K562 (cell line): ENCODE data around the gene RERE. TPM values are rescaled to one million over a fixed set of nuclear protein-coding genes. Genes with fewer than 3 reads are reported as not detected.

Source experiments
- ILF3 ChIP-seq: fragments of 450-650 bp; IDR thresholded peaks from 2 replicates; pipeline ENCODE4 v1.6.1; 2018; ENCODE audit warnings: antibody characterized with exemption, mild to moderate bottlenecking, moderate library complexity, borderline replicate concordance
- LEF1 ChIP-seq: fragments of 450-650 bp; IDR thresholded peaks from 2 replicates; pipeline ENCODE4 v1.6.1; 2016; ENCODE audit warnings: mild to moderate bottlenecking
- SP2 ChIP-seq: IDR thresholded peaks from 2 replicates; pipeline ENCODE4 v1.6.1; 2011; ENCODE audit warnings: mild to moderate bottlenecking, low read depth, low read length, moderate library complexity; ENCODE audit not compliant: poor library complexity, severe bottlenecking; ENCODE audit errors: extremely low read depth
- SRSF3 ChIP-seq: fragments of 200-400 bp; formaldehyde crosslinking; IDR thresholded peaks from 2 replicates; pipeline ENCODE4 v1.6.1; 2016; ENCODE audit warnings: mild to moderate bottlenecking, low read length, moderate library complexity; ENCODE audit not compliant: insufficient read depth
- THAP12 ChIP-seq: fragments of 250-450 bp; sonication (Bioruptor Pico); IDR thresholded peaks from 2 replicates; pipeline ENCODE4 v1.9.0; 2021; ENCODE audit warnings: mild to moderate bottlenecking, inconsistent platforms
- polyA plus RNA-seq, 8 experiments: library from polyadenylated mRNA; depleted of rRNA in 4 of 8; stranded (reverse) in 5 of 8; unstranded in 3 of 8; fragments of >200 nt; fragmentation: Nextera tagmentation in 2 of 8; fragmentation: Illumina TruSeq in 1 of 8; extraction: Ambion mirVana in 2 of 8; extraction: Trizol in 1 of 8; gene quantifications; 2 replicates each; pipeline versions ENCODE4 v1.2.1 to v1.2.3, GENCODE V29; 2011 to 2014; ENCODE audit warnings: inconsistent platforms in 1 of 8, missing spikeins in 1 of 8
- total RNA-seq, 7 experiments: library from RNA; depleted of rRNA in 6 of 7; stranded (reverse); fragments of >200 nt in 6 of 7; fragmentation: Illumina TruSeq in 2 of 7; extraction: Trizol in 2 of 7; gene quantifications; 2 replicates each; pipeline versions ENCODE4 v1.2.1 to v1.2.3, GENCODE V29; 2011 to 2021; ENCODE audit warnings: low replicate concordance in 1 of 7
- TF ChIP-seq, protein P1 (sequence below): IDR thresholded peaks from 2 replicates; pipeline ENCODE4 v1.6.1; 2014; ENCODE audit warnings: antibody characterized with exemption
- TF ChIP-seq, protein P2 (sequence below), 2 experiments: fragments of 450-650 bp; formaldehyde crosslinking in 1 of 2; IDR thresholded peaks; 2 replicates each; pipeline versions ENCODE4 v1.4.0 to v1.6.1; 2014 to 2020; ENCODE audit warnings: mild to moderate bottlenecking in 2 of 2, borderline replicate concordance in 1 of 2, low read depth in 1 of 2

The RERE gene
- total and polyA plus RNA-seq, 9 of the 15 experiments (the other 6 are each of a cell fraction or from before 2014, with no cell fraction given) = 3.0 to 51.5 (median 13.4) TPM

DNA sequence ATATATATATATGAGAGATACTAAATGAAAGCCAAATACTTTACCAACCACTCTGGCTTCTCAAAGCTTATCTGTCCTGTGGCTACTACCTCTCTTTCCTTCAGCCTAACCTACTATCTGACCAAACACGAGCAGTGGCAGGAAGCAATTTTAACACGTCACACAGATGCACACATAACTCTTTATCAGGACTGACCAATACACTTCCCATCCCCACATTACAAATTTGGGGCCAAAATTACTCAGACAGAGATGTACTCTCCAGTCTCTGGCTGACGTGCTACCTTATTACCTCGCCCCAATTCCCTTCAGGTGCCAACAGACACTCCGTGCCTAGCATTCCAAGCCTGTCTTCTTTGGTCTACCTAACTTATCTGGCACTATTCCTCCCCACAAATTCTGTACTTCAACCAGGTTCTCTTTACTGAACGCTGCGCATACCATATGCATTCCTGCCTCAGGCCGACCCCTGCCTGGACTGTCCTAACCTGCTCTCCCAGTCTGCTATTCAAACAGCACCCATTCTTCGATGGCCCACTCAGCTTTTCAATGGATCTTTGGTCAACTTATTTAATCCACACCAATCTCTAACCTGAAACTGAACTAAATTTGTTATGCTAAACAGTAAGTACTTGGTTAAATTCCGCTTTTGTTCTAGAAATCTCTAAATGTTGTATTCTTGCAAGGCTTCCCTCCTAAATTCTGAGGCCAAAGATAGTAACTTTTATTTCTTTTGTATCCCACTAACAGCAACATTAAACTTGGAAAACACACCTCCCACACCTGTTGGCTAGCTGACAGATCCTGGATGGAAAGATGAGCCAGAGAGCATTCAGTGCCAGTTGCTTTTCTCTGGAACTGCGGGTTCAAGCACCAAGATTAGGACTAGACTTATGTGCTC lies 27.9 kb downstream of the RERE start (continued):
- TF ChIP-seq, protein P1, sequence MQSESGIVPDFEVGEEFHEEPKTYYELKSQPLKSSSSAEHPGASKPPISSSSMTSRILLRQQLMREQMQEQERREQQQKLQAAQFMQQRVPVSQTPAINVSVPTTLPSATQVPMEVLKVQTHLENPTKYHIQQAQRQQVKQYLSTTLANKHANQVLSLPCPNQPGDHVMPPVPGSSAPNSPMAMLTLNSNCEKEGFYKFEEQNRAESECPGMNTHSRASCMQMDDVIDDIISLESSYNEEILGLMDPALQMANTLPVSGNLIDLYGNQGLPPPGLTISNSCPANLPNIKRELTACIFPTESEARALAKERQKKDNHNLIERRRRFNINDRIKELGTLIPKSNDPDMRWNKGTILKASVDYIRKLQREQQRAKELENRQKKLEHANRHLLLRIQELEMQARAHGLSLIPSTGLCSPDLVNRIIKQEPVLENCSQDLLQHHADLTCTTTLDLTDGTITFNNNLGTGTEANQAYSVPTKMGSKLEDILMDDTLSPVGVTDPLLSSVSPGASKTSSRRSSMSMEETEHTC = no peak
- TF ChIP-seq SRSF3 (no peak), LEF1 (peak; percentile 94), SP2 (no peak), THAP12 (CRISPR knock-in tag) (no peak), ILF3 (no peak)
- TF ChIP-seq, protein P2, sequence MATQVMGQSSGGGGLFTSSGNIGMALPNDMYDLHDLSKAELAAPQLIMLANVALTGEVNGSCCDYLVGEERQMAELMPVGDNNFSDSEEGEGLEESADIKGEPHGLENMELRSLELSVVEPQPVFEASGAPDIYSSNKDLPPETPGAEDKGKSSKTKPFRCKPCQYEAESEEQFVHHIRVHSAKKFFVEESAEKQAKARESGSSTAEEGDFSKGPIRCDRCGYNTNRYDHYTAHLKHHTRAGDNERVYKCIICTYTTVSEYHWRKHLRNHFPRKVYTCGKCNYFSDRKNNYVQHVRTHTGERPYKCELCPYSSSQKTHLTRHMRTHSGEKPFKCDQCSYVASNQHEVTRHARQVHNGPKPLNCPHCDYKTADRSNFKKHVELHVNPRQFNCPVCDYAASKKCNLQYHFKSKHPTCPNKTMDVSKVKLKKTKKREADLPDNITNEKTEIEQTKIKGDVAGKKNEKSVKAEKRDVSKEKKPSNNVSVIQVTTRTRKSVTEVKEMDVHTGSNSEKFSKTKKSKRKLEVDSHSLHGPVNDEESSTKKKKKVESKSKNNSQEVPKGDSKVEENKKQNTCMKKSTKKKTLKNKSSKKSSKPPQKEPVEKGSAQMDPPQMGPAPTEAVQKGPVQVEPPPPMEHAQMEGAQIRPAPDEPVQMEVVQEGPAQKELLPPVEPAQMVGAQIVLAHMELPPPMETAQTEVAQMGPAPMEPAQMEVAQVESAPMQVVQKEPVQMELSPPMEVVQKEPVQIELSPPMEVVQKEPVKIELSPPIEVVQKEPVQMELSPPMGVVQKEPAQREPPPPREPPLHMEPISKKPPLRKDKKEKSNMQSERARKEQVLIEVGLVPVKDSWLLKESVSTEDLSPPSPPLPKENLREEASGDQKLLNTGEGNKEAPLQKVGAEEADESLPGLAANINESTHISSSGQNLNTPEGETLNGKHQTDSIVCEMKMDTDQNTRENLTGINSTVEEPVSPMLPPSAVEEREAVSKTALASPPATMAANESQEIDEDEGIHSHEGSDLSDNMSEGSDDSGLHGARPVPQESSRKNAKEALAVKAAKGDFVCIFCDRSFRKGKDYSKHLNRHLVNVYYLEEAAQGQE (IDR thresholded peaks at IDR 0.05; ENCODE audit: borderline replicate concordance) = no peak
- TF ChIP-seq, protein P2 (CRISPR knock-in tag; IDR thresholded peaks at IDR 0.05; ENCODE audit: low read depth) = no peak
